Caco-2 (cell line): ENCODE results near the gene C4orf50. TPM values are rescaled to one million over a fixed set of nuclear protein-coding genes. Genes with fewer than 3 reads are reported as not detected.
A peak's percentile ranks its signal among the peaks of the same experiment; 100 is the strongest.

Experiments
- BruUV-seq: library from RNA; stranded (reverse); fragments of 400-500 nt; replicated peaks from 2 replicates; lab custom pipeline; 2021; lab: Mats Ljungman, UMichigan
- CTCF ChIA-PET: fragments of 300-600 bp; sonication (Branson Sonifier 250); formaldehyde crosslinking; loops from one replicate; lab custom pipeline; 2022; ENCODE audit warnings: antibody characterized with exemption; lab: Charles Lee
- POLR2A ChIA-PET: fragments of 300-600 bp; sonication (Branson Sonifier 250); formaldehyde crosslinking; loops from one replicate; lab custom pipeline; 2022; ENCODE audit warnings: antibody characterized with exemption; lab: Charles Lee
- DNase-seq, 2 experiments: peaks; one replicate each; pipeline versions ENCODE4 v3.0.0 to v3.0.0-alpha.2; 2020 to 2022
- H3K27me3 ChIP-seq: replicated peaks from 2 replicates; pipeline ENCODE4 v1.6.0; 2011; ENCODE audit warnings: low read length; ENCODE audit not compliant: control insufficient read depth, insufficient read depth
- H3K36me3 ChIP-seq: 2 replicates; pipeline ENCODE4 v1.5.1; 2011; ENCODE audit warnings: low read length; ENCODE audit not compliant: control insufficient read depth, insufficient read depth
- H3K4me1 ChIP-seq: fragments of 250-450 bp; sonication (Bioruptor Pico); 2 replicates; pipeline ENCODE4 v1.5.1; 2020; ENCODE audit warnings: mild to moderate bottlenecking
- H3K4me3 ChIP-seq: 2 replicates; pipeline ENCODE4 v1.5.1; 2011; ENCODE audit warnings: low read depth, mild to moderate bottlenecking, control low read depth, low read length
- H3K9me3 ChIP-seq: fragments of 250-450 bp; sonication (Bioruptor Pico); 2 replicates; pipeline ENCODE4 v1.5.1; 2020; ENCODE audit warnings: mild to moderate bottlenecking, moderate library complexity
- H3K27ac Mint-ChIP-seq: one replicate; pipeline ENCODE4 v1.8.0; 2022; ENCODE audit warnings: mixed read lengths; ENCODE audit not compliant: unreplicated experiment
- H3K27me3 Mint-ChIP-seq: one replicate; pipeline ENCODE4 v1.8.0; 2022; ENCODE audit warnings: mixed read lengths; ENCODE audit not compliant: insufficient read depth, unreplicated experiment
- H3K36me3 Mint-ChIP-seq: one replicate; pipeline ENCODE4 v1.8.0; 2022; ENCODE audit warnings: mild to moderate bottlenecking, mixed read lengths; ENCODE audit not compliant: insufficient read depth, unreplicated experiment
- H3K4me1 Mint-ChIP-seq: one replicate; pipeline ENCODE4 v1.8.0; 2022; ENCODE audit warnings: low read depth, mixed read lengths; ENCODE audit not compliant: unreplicated experiment
- H3K4me3 Mint-ChIP-seq: one replicate; pipeline ENCODE4 v1.8.0; 2022; ENCODE audit warnings: mild to moderate bottlenecking, moderate library complexity, mixed read lengths; ENCODE audit not compliant: unreplicated experiment
- H3K9me3 Mint-ChIP-seq: one replicate; pipeline ENCODE4 v1.8.0; 2022; ENCODE audit warnings: mixed read lengths; ENCODE audit not compliant: unreplicated experiment
- CTCF ChIP-seq, 2 experiments: fragments of 200-600 bp in 1 of 2; IDR thresholded peaks; 1 replicate in 1 of 2; 2 replicates in 1 of 2; pipeline versions ENCODE4 v1.5.1 to v1.8.0; 2011 to 2022; ENCODE audit warnings: antibody characterized with exemption in 1 of 2, control low read depth in 1 of 2, inconsistent platforms in 1 of 2, low read depth in 1 of 2, low read length in 1 of 2, mild to moderate bottlenecking in 1 of 2, moderate library complexity in 1 of 2; ENCODE audit not compliant: insufficient read depth in 1 of 2, severe bottlenecking in 1 of 2, unreplicated experiment in 1 of 2
- intact Hi-C: fragments of 100-400 bp; cut with micrococcal nuclease; formaldehyde crosslinking; loops from one replicate; pipeline ENCODE4 v1.10.0; 2022; ENCODE audit not compliant: unreplicated experiment
- total RNA-seq: library from RNA; stranded (reverse); gene quantifications from 2 replicates; pipeline ENCODE4 v1.2.3, GENCODE V29; 2022

The C4orf50 gene
- total RNA-seq, 1 experiment from 2014 or later = not detected

DNA sequence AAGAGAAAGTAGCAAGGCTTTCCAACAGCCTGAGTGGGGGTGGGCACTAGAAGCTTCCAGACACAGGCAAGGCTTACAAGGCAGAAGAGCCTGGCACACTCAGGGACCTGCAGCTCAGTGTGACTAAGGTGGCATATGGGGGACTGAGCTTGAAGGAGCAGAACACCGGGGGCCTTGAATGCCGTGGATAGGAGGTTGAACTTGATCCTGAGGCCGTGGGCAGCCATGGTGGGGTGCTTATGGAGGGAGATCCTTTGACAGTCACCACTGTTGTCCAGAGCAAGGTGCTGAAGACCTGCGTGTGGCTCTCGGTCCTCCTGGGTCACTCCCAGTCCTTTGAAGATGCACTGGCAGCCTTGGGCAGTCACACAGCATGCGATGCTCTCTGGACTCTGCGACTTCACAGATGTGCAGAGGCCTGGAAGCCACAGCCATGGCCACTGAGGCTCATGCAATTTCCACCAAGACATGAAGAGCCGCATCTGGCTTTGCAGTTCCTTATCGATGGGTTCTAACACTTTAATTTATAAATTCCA is 18.3 kb downstream of the C4orf50 start:
- no peak overlapping the region for H3K4me3 ChIP-seq
- H3K27ac Mint-ChIP-seq = no peak overlapping the region
- BruUV-seq = no TSS peak
- CTCF ChIA-PET = no interaction called here
- TF ChIP-seq CTCF (IDR thresholded peaks at IDR 0.05; ENCODE audit: insufficient read depth in 1 of 2, low read depth in 1 of 2, low read length in 1 of 2, severe bottlenecking in 1 of 2, unreplicated experiment in 1 of 2) = no peak
- no peaks in the 10 kb centered on the region for H3K36me3 Mint-ChIP-seq
- no peaks in the 10 kb centered on the region for H3K9me3 Mint-ChIP-seq
- no peaks in the 10 kb centered on the region for H3K4me1 Mint-ChIP-seq
- H3K9me3 ChIP-seq = no peaks in the 10 kb centered on the region
- no peak overlapping the region for H3K4me3 Mint-ChIP-seq
- POLR2A ChIA-PET = no interaction called here
- no peak for DNase-seq
- H3K27me3 Mint-ChIP-seq = peaks cover 7% of the 10 kb centered on the region
- H3K27me3 ChIP-seq = no peaks in the 10 kb centered on the region
- no peaks in the 10 kb centered on the region for H3K4me1 ChIP-seq
- H3K36me3 ChIP-seq = no peaks in the 10 kb centered on the region
- intact Hi-C loops = loop anchor here (10.0 kb wide), 1 partner anchor 325 kb away; no protein-coding TSS in a partner anchor

DNA sequence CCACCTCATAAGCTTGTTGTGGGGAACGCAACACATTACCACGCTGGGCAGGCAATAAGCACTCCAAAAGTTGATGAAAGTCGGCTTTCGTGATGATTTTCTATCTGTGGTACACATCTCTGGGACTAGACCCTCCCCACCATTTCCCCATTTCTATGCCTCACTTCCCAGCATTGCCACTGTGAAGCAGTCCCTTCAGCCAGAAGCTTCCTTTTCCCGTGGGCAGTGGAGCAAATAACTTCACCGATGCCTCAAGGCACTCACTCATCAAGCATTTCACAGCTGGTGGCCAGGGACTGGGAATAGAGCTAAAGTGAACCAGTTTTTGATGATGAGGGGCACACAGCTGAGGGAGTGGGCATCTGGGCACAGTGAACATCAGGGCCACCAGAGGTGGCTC is 18.9 kb downstream of the C4orf50 start:
- intact Hi-C loops = loop anchor here (10.0 kb wide), 1 partner anchor 325 kb away; no protein-coding TSS in a partner anchor
- DNase-seq = no peak
- BruUV-seq = no TSS peak
- Histone ChIP-seq H3K36me3 (no peaks in the 10 kb centered on the region), H3K4me3 (no peak overlapping the region), H3K27me3 (no peaks in the 10 kb centered on the region), H3K9me3 (no peaks in the 10 kb centered on the region), H3K4me1 (no peaks in the 10 kb centered on the region)
- no peak overlapping the region for H3K27ac Mint-ChIP-seq
- H3K36me3 Mint-ChIP-seq = no peaks in the 10 kb centered on the region
- H3K4me3 Mint-ChIP-seq = no peak overlapping the region
- no peaks in the 10 kb centered on the region for H3K9me3 Mint-ChIP-seq
- ChIA-PET POLR2A (no interaction called here), CTCF (no interaction called here)
- no peaks in the 10 kb centered on the region for H3K4me1 Mint-ChIP-seq
- no peak for TF ChIP-seq CTCF (IDR thresholded peaks at IDR 0.05; ENCODE audit: insufficient read depth in 1 of 2, low read depth in 1 of 2, low read length in 1 of 2, severe bottlenecking in 1 of 2, unreplicated experiment in 1 of 2)
- peaks cover 7% of the 10 kb centered on the region for H3K27me3 Mint-ChIP-seq

- BruUV-seq = no TSS peak
- Histone ChIP-seq H3K4me1 (no peaks in the 10 kb centered on the region), H3K9me3 (no peaks in the 10 kb centered on the region), H3K27me3 (no peaks in the 10 kb centered on the region), H3K36me3 (no peaks in the 10 kb centered on the region), H3K4me3 (no peak overlapping the region)
- Mint-ChIP-seq H3K36me3 (no peaks in the 10 kb centered on the region), H3K27me3 (peaks cover 7% of the 10 kb centered on the region), H3K9me3 (no peaks in the 10 kb centered on the region), H3K27ac (no peak overlapping the region), H3K4me1 (no peaks in the 10 kb centered on the region), H3K4me3 (no peak overlapping the region)
- intact Hi-C loops = loop anchor here (10.0 kb wide), 1 partner anchor 326 kb away; no protein-coding TSS in a partner anchor
- TF ChIP-seq CTCF (IDR thresholded peaks at IDR 0.05; ENCODE audit: insufficient read depth in 1 of 2, low read depth in 1 of 2, low read length in 1 of 2, severe bottlenecking in 1 of 2, unreplicated experiment in 1 of 2) = peak; percentile 80 to 90
- CTCF ChIA-PET = interaction anchor here (0.6 to 1.6 kb wide), 6 partner anchors 12 to 89 kb away, joined by 3 to 10 read pairs (median 3); no protein-coding TSS in a partner anchor
- peak; percentile 63 to 65 for DNase-seq
- POLR2A ChIA-PET = no interaction called here
Measured at GRCh38 chr4:5998333-5998936, 19.8 kb downstream of the C4orf50 start.
